WI38 (cell line): ENCODE data around the gene CDKAL1.

ENCODE experiments used
- H3K4me3 ChIP-seq: 2 replicates; pipeline ENCODE4 v1.5.1; 2011; ENCODE audit warnings: low read depth, mild to moderate bottlenecking, control low read depth, low read length
- CTCF ChIP-seq: IDR thresholded peaks from 2 replicates; pipeline ENCODE4 v1.5.1; 2012; ENCODE audit warnings: low read depth, mild to moderate bottlenecking, control low read depth, low read length

CDKAL1 gene

GRCh38 chr6:20877008-20877937, 343.0 kb downstream of the CDKAL1 start:
- no peak overlapping the region for H3K4me3 ChIP-seq
- no peak for TF ChIP-seq CTCF

GRCh38 chr6:20879121-20879520, 344.9 kb downstream of the CDKAL1 start:
- no peak overlapping the region for H3K4me3 ChIP-seq
- TF ChIP-seq CTCF: no peak

- H3K4me3 ChIP-seq: no peak overlapping the region
- no peak for TF ChIP-seq CTCF
Measured at GRCh38 chr6:20879526-20879925, 345.3 kb downstream of the CDKAL1 start.

- no peak for TF ChIP-seq CTCF
- no peak overlapping the region for H3K4me3 ChIP-seq
Measured at GRCh38 chr6:20881365-20881764, 347.1 kb downstream of the CDKAL1 start.

- TF ChIP-seq CTCF: no peak
- H3K4me3 ChIP-seq: no peak overlapping the region
Measured at GRCh38 chr6:20882014-20882413, 347.8 kb downstream of the CDKAL1 start.

GRCh38 chr6:20885076-20885475, 350.8 kb downstream of the CDKAL1 start:
- H3K4me3 ChIP-seq: no peak overlapping the region
- TF ChIP-seq CTCF: no peak

GRCh38 chr6:20891161-20891560, 356.9 kb downstream of the CDKAL1 start:
- no peak overlapping the region for H3K4me3 ChIP-seq
- TF ChIP-seq CTCF: no peak
